Activated CD8-positive, alpha-beta memory T cell treated with anti-CD3 and anti-CD28 coated beads for 4 hours (primary cell): Measurements from ENCODE around the gene OTX1.

ENCODE experiments used
- DNase-seq, 2 donors: peaks; one replicate each; pipeline ENCODE4 v3.0.0-alpha.2; 2020; ENCODE audit warnings: low read depth in 2 of 2

The OTX1 gene

DNA sequence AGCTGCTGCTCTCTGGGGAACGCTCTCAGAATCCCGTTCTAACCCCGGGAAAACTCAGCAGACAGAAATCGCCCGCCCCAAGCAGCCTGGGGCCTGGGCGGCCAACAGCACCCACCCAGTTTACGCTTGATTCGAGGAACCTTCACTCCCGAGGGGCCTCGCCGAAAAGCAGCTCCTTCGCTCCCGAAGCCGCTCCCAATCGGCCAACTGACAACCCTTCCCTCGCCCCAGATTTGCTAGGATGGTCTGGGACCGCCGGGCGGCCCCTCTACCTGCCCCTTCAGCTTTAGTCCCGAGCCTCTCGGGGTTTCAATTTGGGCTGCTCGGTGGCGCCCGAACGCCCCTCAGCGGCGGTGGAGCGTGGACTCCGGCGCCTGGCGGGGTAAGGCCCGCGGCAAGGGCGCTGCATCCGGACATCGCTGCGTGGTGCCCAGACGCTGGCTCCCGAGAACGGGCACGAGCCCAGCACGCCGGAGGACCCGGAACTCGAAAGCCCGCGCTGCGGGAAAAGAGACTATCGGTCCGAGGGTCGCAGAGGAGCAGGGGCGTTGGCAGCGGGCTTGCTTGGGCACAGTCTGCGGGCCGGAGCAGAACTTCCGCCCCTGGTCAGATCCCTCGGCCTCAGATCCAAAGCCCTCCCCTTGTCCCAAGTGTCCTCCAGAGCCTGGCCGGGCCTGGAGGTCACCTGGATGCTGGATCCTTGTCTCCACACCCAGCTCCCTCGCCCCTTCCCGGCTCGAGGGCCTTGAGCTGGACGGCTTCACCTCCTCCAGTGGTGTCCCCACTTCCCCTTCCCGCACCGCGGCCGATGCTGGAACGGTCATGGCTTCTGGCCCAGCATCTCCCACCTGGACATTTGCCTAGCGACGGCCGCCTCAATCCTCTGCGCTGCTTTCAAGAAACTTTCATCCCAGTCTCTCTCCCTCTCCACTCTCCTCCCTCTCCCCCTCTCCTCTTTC lies 3.0 kb upstream of the OTX1 start:
- DNase-seq, result no peak

DNA sequence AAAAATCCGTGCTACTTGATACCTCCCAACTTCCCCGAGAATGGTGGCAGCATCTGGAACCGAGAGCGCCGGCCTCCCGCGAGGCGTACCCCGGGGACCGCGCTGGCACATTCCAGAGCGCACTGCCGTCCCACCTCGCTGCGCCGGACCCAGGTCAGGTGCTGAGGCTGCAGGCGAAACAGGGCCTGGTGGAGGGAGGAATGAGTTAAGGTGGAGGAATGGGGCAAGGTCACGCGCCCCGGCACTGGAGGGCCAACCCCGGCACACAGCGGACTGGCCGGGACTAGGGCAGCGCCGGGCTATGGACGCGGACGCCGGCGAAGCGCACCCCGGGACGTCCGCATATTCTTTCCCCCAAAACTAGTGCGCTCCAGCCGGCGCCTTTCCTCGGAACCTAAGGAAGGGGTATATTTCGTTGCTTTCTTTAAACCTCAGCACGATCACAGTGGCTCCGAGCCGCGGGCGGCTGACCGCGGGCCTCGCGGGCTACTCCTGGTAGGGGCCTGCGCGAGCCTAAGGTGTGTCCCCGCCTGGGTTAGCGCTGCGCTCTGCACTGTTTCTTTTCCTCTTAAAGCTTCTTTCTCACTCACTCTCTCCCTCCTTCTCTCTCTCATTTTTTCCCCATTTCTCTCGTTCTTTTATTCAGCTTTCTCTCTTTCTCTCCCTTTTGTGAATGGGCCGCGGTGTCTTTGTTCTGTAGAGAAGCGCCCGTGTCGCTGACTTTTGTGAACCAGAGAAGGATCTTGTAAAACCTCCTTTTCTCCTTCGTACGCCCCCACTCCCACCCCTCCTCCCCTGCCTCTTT lies 2.1 kb upstream of the OTX1 start:
- DNase-seq, result no peak

DNA sequence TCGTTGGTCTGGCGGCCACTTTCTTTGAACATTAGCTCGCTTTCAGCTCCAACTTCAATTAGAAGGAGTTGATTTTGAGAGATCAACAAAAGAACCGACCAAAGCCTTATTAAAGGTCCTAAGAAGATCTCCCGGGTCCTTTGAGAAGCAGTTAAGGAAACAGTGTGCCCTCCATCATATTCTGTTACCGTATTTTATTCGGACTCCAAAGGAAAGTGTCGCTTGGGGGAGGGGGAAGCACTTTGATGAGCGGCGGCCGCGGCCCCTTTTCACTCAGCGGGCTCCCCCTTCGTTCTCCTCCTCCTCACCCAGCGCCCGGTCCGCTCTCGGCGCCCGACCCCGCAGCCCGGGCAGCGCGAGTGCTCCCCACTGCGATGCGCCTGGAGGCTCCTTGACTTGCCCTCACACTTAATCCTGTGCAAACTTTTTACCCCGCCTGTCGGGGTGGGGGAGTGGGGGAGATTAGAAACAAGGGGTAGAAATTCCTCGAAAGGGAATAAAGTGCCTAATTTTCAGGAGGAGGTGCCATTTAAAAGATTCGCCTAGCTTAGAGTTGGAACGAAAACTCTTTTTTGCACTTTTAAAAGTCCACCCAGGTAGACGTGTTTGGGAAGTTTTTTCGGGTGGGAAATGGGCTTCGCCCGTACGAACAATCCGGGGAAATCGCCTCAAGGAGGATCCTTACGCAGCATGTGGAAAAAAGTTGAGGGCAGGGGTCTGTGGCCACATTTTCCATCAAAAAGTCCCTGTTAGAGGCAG lies 1.2 kb upstream of the OTX1 start:
- DNase-seq, result no peak

DNA sequence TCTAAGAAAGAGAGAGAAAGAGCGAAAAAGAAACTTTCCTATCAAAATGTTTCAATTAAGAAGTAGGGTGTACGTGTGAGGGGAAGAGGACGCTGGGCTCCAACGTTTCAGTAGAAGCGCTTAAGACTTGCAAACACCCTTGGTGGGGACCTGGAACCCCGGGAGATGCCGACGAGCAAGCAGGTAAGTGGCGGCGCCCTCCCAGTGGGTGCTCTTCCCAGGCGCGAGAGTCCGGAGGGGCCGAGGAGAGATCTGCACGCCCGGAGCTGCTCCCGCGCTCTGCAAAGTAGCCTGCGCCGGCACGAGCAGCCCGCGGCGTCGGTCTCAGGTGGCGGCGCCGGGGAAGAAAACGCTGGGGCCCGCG lies 678 bp upstream of the OTX1 start:
- no peak for DNase-seq

DNA sequence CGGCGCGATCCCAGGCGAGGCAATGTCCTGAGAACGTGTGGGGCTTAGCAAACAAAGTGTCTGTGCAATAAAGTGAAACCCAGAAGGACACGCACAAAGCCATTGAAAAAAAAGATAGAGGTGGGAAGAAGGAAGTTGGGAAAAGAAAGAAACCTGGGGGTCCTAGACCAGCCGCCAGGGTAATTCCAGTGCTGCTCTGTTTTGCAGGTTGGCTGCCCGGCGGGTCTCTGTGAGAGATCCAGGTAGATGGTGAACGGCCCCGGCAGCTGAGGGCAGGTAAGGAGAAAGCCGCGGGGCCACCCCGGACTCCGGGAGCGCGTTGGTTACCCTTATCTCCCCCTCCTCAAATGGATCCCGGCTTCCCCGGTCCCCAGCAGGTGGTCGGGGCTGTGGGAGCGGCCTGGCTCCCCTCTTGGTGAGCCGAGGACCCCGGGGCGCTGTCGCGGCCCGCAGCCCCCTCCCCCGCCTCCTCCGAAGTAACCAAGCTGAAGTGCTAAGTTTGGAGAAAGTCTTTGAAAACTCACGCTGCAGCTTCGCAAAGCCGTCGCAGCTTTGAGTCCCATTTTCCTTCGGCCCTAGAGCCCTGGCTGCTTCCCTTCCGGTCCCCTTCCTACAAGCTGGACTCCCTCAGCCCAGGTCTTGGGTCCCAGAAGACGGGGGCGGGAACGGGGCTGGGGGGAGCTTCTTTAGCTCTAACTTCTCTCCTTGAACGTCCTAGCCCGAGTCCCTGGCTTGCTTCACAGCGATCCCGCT lies 588 bp downstream of the OTX1 start:
- DNase-seq, result no peak

DNA sequence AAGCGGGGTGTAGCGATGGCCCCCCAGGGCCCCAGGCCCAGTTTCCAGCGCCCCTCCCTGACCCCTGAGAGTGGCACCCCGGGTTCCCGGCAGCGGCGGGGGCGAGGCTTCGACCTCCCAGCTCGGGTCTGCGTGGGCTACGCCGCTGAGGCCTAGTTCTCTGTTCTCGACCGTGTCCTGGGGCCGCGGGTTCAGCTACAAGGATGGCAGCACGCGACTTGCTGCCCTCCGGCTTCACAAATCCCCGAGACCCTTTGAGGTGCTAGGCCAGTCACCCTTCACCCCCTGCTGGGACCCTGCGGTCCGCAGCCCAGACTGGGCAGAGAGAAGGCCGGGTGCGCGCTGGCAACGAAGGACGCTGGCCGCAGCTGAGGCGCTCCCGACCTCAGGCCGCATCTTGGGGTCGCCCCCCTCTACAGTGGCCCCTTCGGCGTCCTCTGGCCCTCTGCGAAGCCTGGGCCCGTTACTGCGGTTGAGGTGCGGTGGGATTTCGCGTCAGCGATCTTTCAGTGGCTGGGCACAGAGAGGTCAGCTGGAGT lies 1.2 kb downstream of the OTX1 start:
- DNase-seq, result no peak

DNA sequence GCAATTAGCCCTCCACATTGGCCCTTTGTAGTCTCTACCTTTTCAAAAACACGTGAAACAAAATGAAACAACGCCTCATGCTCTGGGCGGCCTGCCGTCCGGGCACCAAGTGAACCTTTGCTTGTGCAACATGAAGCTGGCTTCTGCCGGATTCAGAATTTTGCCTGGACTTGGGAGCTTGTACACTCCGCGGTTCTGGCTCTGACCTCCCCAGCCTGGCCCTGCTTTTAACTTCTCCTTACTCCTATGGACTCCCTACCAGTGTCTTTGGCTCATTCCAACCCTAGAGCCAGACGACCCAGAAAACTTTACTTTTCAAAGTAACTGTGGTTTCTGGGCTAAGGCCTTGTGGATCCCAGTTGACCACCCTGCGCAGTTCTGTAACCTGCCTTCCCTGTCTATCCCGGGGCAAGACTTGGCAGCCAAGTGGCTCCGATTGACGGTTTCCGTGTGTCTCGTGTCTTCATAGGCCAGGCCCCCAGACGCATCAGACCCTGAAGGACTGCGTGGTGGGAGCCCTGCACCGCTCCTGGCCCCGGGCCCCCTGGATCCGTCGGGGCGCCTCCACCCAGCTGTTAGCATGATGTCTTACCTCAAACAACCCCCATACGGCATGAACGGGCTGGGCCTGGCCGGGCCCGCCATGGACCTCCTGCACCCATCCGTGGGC lies 1.9 kb downstream of the OTX1 start:
- no peak for DNase-seq

DNA sequence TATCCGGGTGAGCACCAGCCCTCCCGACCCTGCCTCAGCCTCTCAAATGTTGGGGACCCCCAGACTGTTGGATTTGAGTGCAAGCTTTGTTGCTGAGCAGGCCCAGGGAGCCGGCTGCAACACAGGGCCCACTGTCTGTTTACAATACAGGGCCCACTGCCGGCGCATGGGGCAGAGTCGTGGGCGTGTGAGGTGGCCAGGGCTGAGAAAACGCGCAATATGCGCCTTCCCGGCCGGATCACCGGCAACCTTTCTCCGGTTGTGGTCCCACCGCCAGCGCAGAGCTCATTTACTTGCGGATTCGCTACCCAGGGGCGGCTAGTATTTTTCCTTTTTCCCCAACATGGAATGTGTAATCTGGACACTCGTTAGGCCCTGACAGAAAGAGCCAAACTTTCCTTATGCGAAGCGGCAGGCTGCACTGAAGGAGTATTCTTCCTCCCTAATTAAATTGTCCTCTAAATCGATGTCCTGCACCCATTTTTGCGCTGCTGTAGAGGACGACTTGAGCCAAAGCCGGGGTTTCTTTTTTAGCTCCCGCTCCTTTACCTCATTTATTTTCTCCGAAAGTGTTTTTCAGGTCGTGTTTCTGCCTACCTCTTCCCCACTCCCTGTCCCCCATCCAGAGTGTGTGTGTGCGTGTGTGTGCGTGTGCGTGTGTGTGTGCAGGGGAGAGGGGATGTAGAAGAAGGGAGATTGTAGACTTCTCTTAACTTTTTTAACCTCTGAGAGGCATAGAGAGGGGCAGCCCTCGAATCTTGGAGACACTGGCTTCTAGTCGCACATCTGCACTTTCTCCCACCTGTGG lies 2.7 kb downstream of the OTX1 start:
- no peak for DNase-seq

DNA sequence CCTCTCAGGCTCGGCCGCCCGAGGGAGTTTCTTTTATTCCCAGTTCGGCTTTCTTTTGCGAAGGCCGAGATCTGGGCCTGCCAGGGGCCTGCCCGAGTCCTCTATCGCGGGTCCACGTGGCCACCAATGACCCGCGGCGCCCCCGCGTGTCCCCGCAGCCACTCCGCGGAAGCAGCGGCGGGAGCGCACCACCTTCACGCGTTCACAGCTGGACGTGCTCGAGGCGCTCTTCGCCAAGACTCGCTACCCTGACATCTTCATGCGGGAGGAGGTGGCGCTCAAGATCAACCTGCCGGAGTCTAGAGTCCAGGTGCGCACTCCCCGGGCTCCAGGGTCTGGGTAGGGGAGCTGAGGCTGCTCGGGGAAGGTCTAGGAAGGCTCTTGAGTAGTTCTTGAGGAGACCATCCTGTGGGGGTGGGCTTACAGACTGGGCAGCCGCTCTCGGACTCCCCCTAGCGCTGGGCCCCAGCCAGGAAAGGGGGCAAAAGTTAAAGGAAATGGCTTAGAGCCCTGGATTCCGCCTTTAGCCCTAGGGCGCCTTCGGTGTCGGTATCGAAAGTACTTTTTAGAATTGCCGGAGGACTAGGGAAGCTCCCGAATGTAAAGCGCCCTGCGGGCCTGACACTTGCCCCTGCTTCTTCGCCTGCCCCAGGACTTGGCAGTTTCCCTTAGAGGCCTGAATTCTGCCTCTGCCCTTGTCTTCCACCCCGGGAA lies 3.4 kb downstream of the OTX1 start:
- no peak for DNase-seq

DNA sequence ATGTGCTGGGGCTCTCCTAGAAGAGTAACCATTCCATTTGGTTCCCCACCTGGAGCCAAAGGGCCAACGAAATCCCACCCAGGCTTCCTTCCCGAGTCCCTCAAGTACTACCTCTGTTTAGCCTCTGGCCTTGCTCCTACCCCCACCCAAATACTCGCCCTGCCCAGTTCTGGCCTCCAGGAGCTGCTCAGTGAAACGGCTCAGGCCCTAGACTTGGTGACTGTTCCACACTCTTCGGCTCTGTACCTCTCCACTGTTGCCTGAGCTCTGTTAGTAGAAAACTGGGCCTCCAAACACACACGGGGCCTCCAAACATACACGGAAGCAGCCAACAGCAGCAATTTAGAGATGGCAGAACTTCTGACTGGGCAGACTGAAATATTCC lies 4.2 kb downstream of the OTX1 start:
- DNase-seq, result no peak

DNA sequence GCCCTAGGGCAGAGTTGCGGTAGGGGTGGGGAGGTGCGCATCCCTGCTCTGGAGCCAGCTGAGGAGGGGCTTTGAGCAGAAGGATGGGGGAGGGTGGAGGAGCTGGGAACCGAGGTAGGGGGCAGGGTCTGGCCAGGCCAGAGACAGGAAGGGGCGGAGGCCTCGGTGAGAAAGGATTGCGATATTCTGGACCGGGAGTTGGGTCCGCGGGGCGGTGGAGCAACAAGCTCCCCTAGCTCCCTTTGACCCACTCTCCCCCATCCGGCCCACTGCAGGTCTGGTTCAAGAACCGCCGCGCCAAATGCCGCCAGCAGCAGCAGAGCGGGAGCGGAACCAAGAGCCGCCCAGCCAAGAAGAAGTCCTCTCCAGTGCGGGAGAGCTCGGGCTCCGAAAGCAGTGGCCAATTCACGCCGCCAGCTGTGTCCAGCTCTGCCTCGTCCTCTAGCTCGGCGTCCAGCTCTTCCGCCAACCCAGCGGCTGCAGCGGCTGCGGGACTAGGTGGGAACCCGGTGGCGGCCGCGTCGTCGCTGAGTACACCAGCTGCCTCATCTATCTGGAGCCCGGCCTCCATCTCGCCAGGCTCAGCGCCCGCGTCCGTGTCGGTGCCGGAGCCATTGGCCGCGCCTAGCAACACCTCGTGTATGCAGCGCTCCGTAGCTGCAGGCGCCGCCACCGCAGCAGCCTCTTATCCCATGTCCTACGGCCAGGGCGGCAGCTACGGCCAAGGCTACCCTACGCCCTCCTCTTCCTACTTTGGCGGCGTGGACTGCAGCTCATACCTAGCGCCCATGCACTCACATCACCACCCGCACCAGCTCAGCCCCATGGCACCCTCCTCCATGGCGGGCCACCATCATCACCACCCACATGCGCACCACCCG lies 4.8 kb downstream of the OTX1 start:
- DNase-seq, result no peak

DNA sequence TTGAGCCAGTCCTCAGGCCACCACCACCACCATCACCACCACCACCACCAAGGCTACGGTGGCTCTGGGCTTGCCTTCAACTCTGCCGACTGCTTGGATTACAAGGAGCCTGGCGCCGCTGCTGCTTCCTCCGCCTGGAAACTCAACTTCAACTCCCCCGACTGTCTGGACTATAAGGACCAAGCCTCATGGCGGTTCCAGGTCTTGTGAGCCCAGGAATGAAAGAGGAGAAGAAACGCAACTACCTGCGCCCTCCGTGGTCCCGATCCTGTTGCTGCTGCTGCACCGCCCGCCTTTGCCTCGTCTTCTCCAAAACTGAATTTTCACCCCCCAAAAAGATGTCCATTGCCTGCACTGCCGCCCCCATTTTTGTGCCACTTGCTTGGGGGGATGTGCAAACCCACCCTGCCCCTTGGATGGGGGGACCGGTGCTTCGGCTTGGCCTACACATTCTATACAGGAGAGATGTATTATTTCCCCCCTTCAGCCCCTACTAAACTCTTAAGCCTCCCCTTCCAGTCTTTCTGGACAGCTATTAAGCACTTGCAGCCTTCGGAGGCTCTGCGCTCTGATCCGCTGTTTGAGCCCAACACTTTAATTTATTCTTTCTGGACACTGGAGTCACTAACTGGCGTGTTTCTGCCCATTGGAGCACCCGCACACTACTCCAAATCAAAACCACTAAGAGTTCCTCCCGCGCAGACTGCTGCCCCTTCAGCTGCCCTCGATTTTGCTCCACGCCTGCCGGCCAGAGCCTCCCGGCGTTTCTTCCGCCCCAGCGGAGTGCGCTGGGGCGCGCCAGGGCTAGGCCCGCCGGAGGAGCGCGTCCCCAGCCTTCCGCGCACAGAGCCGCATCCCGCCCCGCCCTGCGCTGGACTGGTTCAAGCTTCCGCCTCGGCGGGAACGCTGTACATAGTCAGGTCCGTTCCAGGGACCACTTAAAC lies 5.7 kb downstream of the OTX1 start:
- no peak for DNase-seq

DNA sequence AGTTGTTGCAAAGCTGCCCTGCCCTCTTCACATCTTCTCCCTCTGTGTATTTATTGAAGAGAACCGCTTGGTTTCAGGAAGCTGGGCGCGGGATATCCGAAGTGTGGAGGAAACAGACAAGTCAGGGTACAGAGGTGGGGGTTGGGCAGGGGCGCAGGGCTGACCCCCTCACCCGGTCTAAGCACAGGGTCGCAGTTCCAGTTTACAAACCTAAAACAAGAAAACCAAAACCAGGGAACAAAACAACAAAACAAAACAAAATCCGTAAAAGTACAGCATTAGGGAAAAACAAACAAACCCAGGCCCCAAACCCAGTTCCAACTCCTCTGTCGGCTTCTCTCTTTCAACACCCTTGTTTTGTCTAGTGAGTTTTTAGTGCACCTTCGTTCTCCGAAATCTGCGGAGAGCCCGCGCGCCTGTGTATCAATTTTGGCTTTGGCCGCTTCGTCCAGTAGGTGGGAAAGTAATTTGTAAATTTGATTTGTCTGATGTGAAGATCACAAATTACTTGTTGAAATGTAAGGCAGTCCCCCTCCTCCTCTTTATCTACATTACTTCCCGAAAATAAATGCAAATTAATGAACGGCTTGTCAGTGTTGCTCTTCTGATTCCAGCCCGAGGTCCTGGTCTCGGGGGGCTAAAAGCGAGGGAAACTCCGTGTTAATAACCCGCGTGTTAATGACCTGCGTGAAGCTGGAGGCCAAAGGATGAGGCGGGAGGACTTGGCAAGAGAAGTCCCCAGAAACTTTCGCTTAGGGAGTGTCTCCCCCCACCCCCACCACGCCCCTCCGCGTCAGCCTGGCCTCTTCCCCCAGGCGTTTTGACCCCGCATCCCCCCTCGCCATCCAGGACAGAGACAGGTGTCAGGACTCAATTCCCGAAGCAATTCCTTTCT lies 6.9 kb downstream of the OTX1 start:
- no peak for DNase-seq

DNA sequence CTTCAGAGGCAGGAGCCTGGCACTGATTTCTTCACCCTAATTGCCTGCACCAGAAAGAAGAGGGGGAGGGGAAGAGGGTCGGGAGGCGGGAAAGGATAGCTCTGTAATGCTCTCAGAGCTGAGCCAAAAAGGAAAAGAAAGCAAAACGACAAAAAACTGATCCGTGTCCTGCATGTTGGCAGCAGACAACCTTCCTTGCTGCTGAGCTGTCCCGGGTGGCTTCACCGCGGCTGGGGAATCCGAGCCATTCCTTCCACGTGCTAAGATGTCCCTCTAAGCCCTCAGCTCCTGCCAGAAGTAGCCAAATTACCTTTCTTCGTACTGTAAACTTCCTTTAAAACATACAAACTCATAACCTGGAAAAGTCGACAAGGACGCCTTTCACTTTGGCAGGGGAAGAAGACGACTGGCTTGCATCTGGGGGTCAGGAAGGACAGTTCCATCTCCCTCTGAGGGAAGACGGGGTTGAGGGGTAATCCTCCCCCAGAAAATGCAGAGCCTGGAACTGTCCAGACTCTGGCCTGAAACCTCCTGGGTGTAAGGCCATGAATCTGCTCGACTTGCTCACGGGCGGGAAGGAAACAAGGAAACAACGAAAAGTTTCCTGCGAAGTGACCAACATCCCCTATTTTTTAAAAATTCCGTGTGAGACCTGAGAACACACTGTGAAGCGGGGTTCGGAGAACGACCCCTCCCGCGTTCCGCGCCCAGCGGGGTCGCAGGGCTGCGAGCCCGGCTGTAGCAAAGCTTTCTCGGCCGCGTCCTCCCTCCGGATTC lies 7.7 kb downstream of the OTX1 start:
- DNase-seq, result no peak
